ENCODE measurements around the gene WASHC2C. TPM values are rescaled to one million over a fixed set of nuclear protein-coding genes. Genes with fewer than 3 reads are reported as not detected.

Gene WASHC2C
- total RNA-seq, 2 experiments from 2014 or later: 38.6 to 40.9 TPM

Other genes with a start within 250 kb of the WASHC2C start
- 10 to 100 TPM; 19.6 to 19.7 TPM for gene ZFAND4, start 54.5 kb upstream of the WASHC2C start, total RNA-seq
- 10 to 100 TPM; 15.2 to 15.6 TPM for gene AGAP4, start 120.2 kb downstream of the WASHC2C start, total RNA-seq
- 10 to 100 TPM; 45.2 to 48.2 TPM for gene TIMM23, start 245.2 kb downstream of the WASHC2C start, total RNA-seq

Measured in activated CD4-positive, alpha-beta memory T cell treated with anti-CD3 and anti-CD28 coated beads, Interleukin-2, amount 10 ng/mL, durations not matched to agents 7 days and 5 days (primary cell).